Measurements from ENCODE around the gene PAX2. TPM values are rescaled to one million over a fixed set of nuclear protein-coding genes. Genes with fewer than 3 reads are reported as not detected.

The PAX2 gene
- total RNA-seq, 6 experiments from 2014 or later, result not detected

GRCh38 chr10:100814751-100815474 is 69.5 kb downstream of the PAX2 start:
- Mint-ChIP-seq H3K4me3 (no peak overlapping the region), H3K27ac (no peak overlapping the region), H3K36me3 (ENCODE audit: low read depth) (no peaks in the 10 kb centered on the region), H3K27me3 (ENCODE audit: insufficient read depth) (peaks cover 63% of the 10 kb centered on the region), H3K9me3 (no peaks in the 10 kb centered on the region), H3K4me1 (ENCODE audit: low read depth) (no peaks in the 10 kb centered on the region)
- DNase-seq, result no peak
- TF ChIP-seq CTCF (IDR thresholded peaks at IDR 0.05), result no peak

DNA sequence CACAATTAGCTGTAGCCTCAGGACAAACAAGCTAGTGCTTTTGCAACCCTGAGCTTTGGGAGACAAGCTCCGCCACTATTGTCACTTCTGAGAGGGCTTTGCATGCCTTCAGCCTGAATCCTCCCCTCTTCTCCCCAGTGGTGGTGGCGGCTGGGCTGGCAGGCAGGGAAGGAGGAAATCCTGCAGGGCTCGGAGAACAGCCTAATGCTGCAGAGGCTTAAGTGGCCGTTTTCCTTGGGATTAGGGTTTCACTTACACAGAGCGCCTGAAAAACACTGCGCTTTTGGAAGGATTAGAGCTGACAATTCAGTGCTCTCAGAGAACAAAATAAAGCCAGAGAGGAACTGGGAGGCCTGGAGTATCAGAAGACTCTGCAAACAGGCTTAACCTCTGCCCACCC is 71.3 kb downstream of the PAX2 start:
- H3K27ac Mint-ChIP-seq, result no peak overlapping the region
- H3K27me3 Mint-ChIP-seq (ENCODE audit: insufficient read depth), result peaks cover 57% of the 10 kb centered on the region

DNA sequence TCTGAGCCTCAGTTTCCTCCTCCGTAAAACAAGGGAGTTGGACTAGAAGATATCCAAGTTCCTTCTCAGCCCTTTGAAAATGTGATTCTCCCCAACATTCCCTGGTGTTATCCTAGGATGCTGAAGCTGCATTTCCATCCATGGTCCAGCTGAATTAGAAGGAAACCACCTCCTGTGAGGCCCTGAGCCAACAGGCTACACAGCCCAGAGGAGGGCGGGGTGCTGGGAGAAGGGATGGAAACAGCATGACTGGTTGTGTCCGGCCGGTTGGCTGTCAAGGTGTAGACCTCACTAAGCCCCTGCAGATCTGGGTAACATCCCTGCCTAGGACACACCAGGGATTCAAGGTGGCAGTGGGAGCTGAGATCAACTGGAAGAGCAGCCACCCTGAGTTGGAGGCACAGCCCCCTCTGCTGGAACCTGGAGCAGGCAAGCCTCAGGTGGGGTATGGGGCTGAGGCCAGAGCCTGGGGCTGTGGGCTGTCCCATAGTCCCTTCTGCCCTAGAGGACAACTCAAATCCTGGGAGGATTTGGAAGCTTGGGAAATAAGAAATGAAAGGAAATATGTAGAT is 72.0 kb downstream of the PAX2 start:
- no peak overlapping the region for H3K27ac Mint-ChIP-seq
- no peaks in the 10 kb centered on the region for H3K9me3 Mint-ChIP-seq
- DNase-seq, result no peak
- TF ChIP-seq CTCF (IDR thresholded peaks at IDR 0.05), result no peak
- H3K36me3 Mint-ChIP-seq (ENCODE audit: low read depth), result no peaks in the 10 kb centered on the region
- H3K4me1 Mint-ChIP-seq (ENCODE audit: low read depth), result no peaks in the 10 kb centered on the region
- peaks cover 50% of the 10 kb centered on the region for H3K27me3 Mint-ChIP-seq (ENCODE audit: insufficient read depth)
- no peak overlapping the region for H3K4me3 Mint-ChIP-seq

More for the DNA sequence above, 71.3 kb downstream of the PAX2 start:
- TF ChIP-seq CTCF (IDR thresholded peaks at IDR 0.05), result no peak
- no peak overlapping the region for H3K4me3 Mint-ChIP-seq
- H3K4me1 Mint-ChIP-seq (ENCODE audit: low read depth), result no peaks in the 10 kb centered on the region
- H3K9me3 Mint-ChIP-seq, result no peaks in the 10 kb centered on the region
- no peaks in the 10 kb centered on the region for H3K36me3 Mint-ChIP-seq (ENCODE audit: low read depth)
- no peak for DNase-seq

GRCh38 chr10:100819424-100819823 is 74.0 kb downstream of the PAX2 start:
- no peaks in the 10 kb centered on the region for H3K4me1 Mint-ChIP-seq (ENCODE audit: low read depth)
- TF ChIP-seq CTCF (IDR thresholded peaks at IDR 0.05), result no peak
- H3K36me3 Mint-ChIP-seq (ENCODE audit: low read depth), result no peaks in the 10 kb centered on the region
- no peak for DNase-seq
- no peak overlapping the region for H3K4me3 Mint-ChIP-seq
- H3K27me3 Mint-ChIP-seq (ENCODE audit: insufficient read depth), result peaks cover 52% of the 10 kb centered on the region
- no peak overlapping the region for H3K27ac Mint-ChIP-seq
- H3K9me3 Mint-ChIP-seq, result no peaks in the 10 kb centered on the region

GRCh38 chr10:100823194-100823593 is 77.8 kb downstream of the PAX2 start:
- H3K27ac Mint-ChIP-seq, result no peak overlapping the region
- peaks cover 54% of the 10 kb centered on the region for H3K27me3 Mint-ChIP-seq (ENCODE audit: insufficient read depth)
- peaks cover under 1% of the 10 kb centered on the region; the same call in 1 of the 2 replicates for H3K4me1 Mint-ChIP-seq (ENCODE audit: low read depth)
- no peak overlapping the region for H3K4me3 Mint-ChIP-seq
- H3K9me3 Mint-ChIP-seq, result no peaks in the 10 kb centered on the region
- no peaks in the 10 kb centered on the region for H3K36me3 Mint-ChIP-seq (ENCODE audit: low read depth)
- DNase-seq, result no peak
- TF ChIP-seq CTCF (IDR thresholded peaks at IDR 0.05), result no peak
